Activated T-helper 1 cell treated with anti-CD3 and anti-CD28 coated beads, Interleukin-12 subunit alpha, Interleukin-12 subunit beta, Interleukin-2, Interleukin-4 antibody, amounts not matched to agents 30 ng/mL and 10 ng/mL and 1 ng/mL, durations not matched to agents 14 hours and 24 hours and 36 hours (primary cell): Measurements from ENCODE around the gene MYL5. TPM values are rescaled to one million over a fixed set of nuclear protein-coding genes. Genes with fewer than 3 reads are reported as not detected.
"Not testable (repeated sequence)": the region's sequence is repeated elsewhere in the genome, so short reads cannot be mapped to it uniquely, and the experiment has no call there.

Source experiments
- DNase-seq: peaks from one replicate; pipeline ENCODE4 v3.0.0; 2021; ENCODE audit warnings: low spot score
- H3K27ac Mint-ChIP-seq: one replicate; pipeline ENCODE4 v1.8.0; 2021; ENCODE audit warnings: mild to moderate bottlenecking, mixed read lengths
- H3K27me3 Mint-ChIP-seq: one replicate; pipeline ENCODE4 v1.8.0; 2022; ENCODE audit warnings: mild to moderate bottlenecking, moderate library complexity, mixed read lengths; ENCODE audit not compliant: insufficient read depth
- H3K36me3 Mint-ChIP-seq: one replicate; pipeline ENCODE4 v1.8.0; 2021; ENCODE audit warnings: low read depth, mixed read lengths
- H3K4me1 Mint-ChIP-seq: one replicate; pipeline ENCODE4 v1.8.0; 2021; ENCODE audit warnings: low read depth, mixed read lengths
- H3K4me3 Mint-ChIP-seq: one replicate; pipeline ENCODE4 v1.8.0; 2021; ENCODE audit warnings: mild to moderate bottlenecking, moderate library complexity, mixed read lengths
- H3K9me3 Mint-ChIP-seq: one replicate; pipeline ENCODE4 v1.8.0; 2021; ENCODE audit warnings: mixed read lengths
- intact Hi-C: fragments of 100-400 bp; cut with micrococcal nuclease; formaldehyde crosslinking; loops from one replicate; pipeline ENCODE4 v1.15.1; 2024
- total RNA-seq: library from RNA; stranded (reverse); gene quantifications from 2 replicates; pipeline ENCODE4 v1.2.3, GENCODE V29; 2022

The MYL5 gene
- total RNA-seq, 1 donor from 2014 or later: 35.0 TPM

- H3K9me3 Mint-ChIP-seq: peaks cover 5% of the 10 kb centered on the region
- no peak for DNase-seq
- peaks cover 21% of the 10 kb centered on the region for H3K36me3 Mint-ChIP-seq
- no peaks in the 10 kb centered on the region for H3K27me3 Mint-ChIP-seq
- intact Hi-C loops: no loop called here
- no peak overlapping the region for H3K27ac Mint-ChIP-seq
- no peak overlapping the region for H3K4me3 Mint-ChIP-seq
- H3K4me1 Mint-ChIP-seq: no peaks in the 10 kb centered on the region
Measured at GRCh38 chr4:722169-722725, 47.9 kb downstream of the MYL5 start.

GRCh38 chr4:722851-723360, 48.6 kb downstream of the MYL5 start:
- no peak for DNase-seq
- no peaks in the 10 kb centered on the region for H3K27me3 Mint-ChIP-seq
- peaks cover 5% of the 10 kb centered on the region for H3K9me3 Mint-ChIP-seq
- peaks cover 26% of the 10 kb centered on the region for H3K36me3 Mint-ChIP-seq
- H3K4me1 Mint-ChIP-seq: peaks cover 5% of the 10 kb centered on the region
- no peak overlapping the region for H3K4me3 Mint-ChIP-seq
- no peak overlapping the region for H3K27ac Mint-ChIP-seq
- intact Hi-C loops: no loop called here

- Mint-ChIP-seq H3K9me3 (peaks cover 5% of the 10 kb centered on the region), H3K27ac (no peak overlapping the region), H3K4me3 (no peak overlapping the region), H3K4me1 (peaks cover 5% of the 10 kb centered on the region), H3K36me3 (peaks cover 26% of the 10 kb centered on the region), H3K27me3 (no peaks in the 10 kb centered on the region)
- intact Hi-C loops: no loop called here
- no peak for DNase-seq
Measured at GRCh38 chr4:723751-724530, 49.6 kb downstream of the MYL5 start.

GRCh38 chr4:725391-726234, 51.3 kb downstream of the MYL5 start:
- no peak for DNase-seq
- Mint-ChIP-seq H3K9me3 (peaks cover 5% of the 10 kb centered on the region), H3K36me3 (peaks cover 23% of the 10 kb centered on the region), H3K27me3 (no peaks in the 10 kb centered on the region), H3K4me3 (no peak overlapping the region), H3K27ac (no peak overlapping the region), H3K4me1 (peaks cover 5% of the 10 kb centered on the region)
- intact Hi-C loops: no loop called here

- Mint-ChIP-seq H3K9me3 (peaks cover 5% of the 10 kb centered on the region), H3K27me3 (no peaks in the 10 kb centered on the region), H3K4me3 (no peak overlapping the region), H3K27ac (no peak overlapping the region), H3K4me1 (peaks cover 5% of the 10 kb centered on the region), H3K36me3 (peaks cover 23% of the 10 kb centered on the region)
- DNase-seq: no peak
- intact Hi-C loops: no loop called here
Measured at GRCh38 chr4:726235-726787, 52.0 kb downstream of the MYL5 start.

- intact Hi-C loops: no loop called here
- H3K9me3 Mint-ChIP-seq: peaks cover 4% of the 10 kb centered on the region
- H3K4me1 Mint-ChIP-seq: peaks cover 5% of the 10 kb centered on the region
- H3K27me3 Mint-ChIP-seq: no peaks in the 10 kb centered on the region
- no peak overlapping the region for H3K27ac Mint-ChIP-seq
- H3K4me3 Mint-ChIP-seq: no peak overlapping the region
- peaks cover 18% of the 10 kb centered on the region for H3K36me3 Mint-ChIP-seq
- no peak for DNase-seq
Measured at GRCh38 chr4:726838-727237, 52.5 kb downstream of the MYL5 start.

- DNase-seq: no peak
- Mint-ChIP-seq H3K27me3 (no peaks in the 10 kb centered on the region), H3K4me3 (no peak overlapping the region), H3K36me3 (peaks cover 14% of the 10 kb centered on the region), H3K9me3 (no peaks in the 10 kb centered on the region), H3K4me1 (peaks cover 5% of the 10 kb centered on the region), H3K27ac (no peak overlapping the region)
- intact Hi-C loops: no loop called here
Measured at GRCh38 chr4:727576-727975, 53.2 kb downstream of the MYL5 start.

- intact Hi-C loops: no loop called here
- Mint-ChIP-seq H3K4me3 (no peak overlapping the region), H3K27ac (no peak overlapping the region), H3K27me3 (no peaks in the 10 kb centered on the region), H3K4me1 (peaks cover 5% of the 10 kb centered on the region), H3K9me3 (no peaks in the 10 kb centered on the region), H3K36me3 (peaks cover 23% of the 10 kb centered on the region)
- no peak for DNase-seq
Measured at GRCh38 chr4:729336-730315, 55.3 kb downstream of the MYL5 start.

- Mint-ChIP-seq H3K9me3 (no peaks in the 10 kb centered on the region), H3K27ac (no peak overlapping the region), H3K4me3 (no peak overlapping the region), H3K4me1 (peaks cover 5% of the 10 kb centered on the region), H3K36me3 (peaks cover 26% of the 10 kb centered on the region), H3K27me3 (no peaks in the 10 kb centered on the region)
- intact Hi-C loops: no loop called here
- no peak for DNase-seq
Measured at GRCh38 chr4:730511-730910, 56.2 kb downstream of the MYL5 start.

GRCh38 chr4:730946-731904, 56.9 kb downstream of the MYL5 start:
- intact Hi-C loops, H3K9me3 Mint-ChIP-seq, H3K4me1 Mint-ChIP-seq, H3K4me3 Mint-ChIP-seq, H3K27me3 Mint-ChIP-seq, H3K27ac Mint-ChIP-seq, DNase-seq: not testable (repeated sequence)
- peaks cover 26% of the 10 kb centered on the region for H3K36me3 Mint-ChIP-seq
